NT2/D1 (cell line): ENCODE data around the gene CATSPERB.

Experiments
- SUZ12 ChIP-seq: IDR thresholded peaks from 2 replicates; pipeline ENCODE4 v1.6.1; 2011; ENCODE audit not compliant: insufficient read length, insufficient read depth; ENCODE audit errors: extremely low read depth
- YY1 ChIP-seq: IDR thresholded peaks from 2 replicates; pipeline ENCODE4 v1.6.1; 2011; ENCODE audit not compliant: insufficient read length, insufficient read depth
- ZNF274 ChIP-seq: IDR thresholded peaks from 2 replicates; pipeline ENCODE4 v1.6.1; 2011; ENCODE audit warnings: mild to moderate bottlenecking, low read depth, low read length

DNA sequence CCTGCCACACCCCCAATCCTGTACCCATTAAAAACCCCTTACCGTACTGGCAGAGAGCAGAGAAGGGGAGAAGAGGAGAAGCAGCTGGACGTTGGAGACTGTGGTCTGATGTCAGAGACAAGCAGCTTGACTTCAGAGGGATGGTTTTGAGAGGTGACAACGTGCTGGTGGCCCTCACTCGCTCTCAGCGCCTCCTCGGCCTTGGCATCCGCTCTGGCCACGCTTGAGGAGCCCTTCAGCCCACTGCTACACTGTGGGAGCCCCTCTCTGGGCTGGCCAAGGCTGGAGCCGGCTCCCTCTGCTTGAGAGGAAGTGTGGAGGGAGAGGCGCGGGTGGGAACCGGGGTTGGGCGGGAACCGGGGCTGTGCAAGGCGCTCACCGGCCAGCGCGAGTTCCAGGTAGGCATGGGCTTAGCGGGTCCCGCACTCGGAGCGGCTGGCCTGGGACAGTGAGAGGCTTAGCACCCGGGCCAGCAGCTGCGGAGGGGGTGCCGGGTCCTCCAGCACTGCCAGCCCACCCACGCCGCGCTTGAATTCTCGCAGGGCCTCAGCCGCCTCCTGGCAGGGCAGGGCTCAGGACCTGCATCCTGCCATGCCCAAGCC, 154.2 kb downstream of the CATSPERB start:
- TF ChIP-seq ZNF274: no peak
- TF ChIP-seq YY1: no peak
- TF ChIP-seq SUZ12: no peak
